Measurements from ENCODE around the gene CENPM. TPM values are rescaled to one million over a fixed set of nuclear protein-coding genes. Genes with fewer than 3 reads are reported as not detected.
A peak's percentile ranks its signal among the peaks of the same experiment; 100 is the strongest.

The CENPM gene
- total RNA-seq, 2 experiments from 2014 or later, result 65.2 to 82.1 TPM

- Mint-ChIP-seq H3K4me3 (no peak overlapping the region), H3K4me1 (peaks cover 33% of the 10 kb centered on the region), H3K27ac (no peak overlapping the region), H3K36me3 (ENCODE audit: low read depth) (peaks cover 8% of the 10 kb centered on the region), H3K9me3 (ENCODE audit: low read depth) (no peaks in the 10 kb centered on the region), H3K27me3 (peaks cover 28% of the 10 kb centered on the region)
- ATAC-seq (peak; percentile 33), DNase-seq (peak; percentile 56)
- intact Hi-C loops (cut with DNase I, micrococcal nuclease), result loop anchor here in 1 of 2 experiments (5.0 kb wide), 1 partner anchor 33 kb away; no protein-coding TSS in a partner anchor
- POLR2A ChIA-PET, result no interaction called here
- CTCF ChIA-PET, result interaction anchor here (0.6 kb wide), 1 partner anchor 213 kb away, joined by 3 read pairs; no protein-coding TSS in a partner anchor
Observed at GRCh38 chr22:41910050-41911000, 36.6 kb downstream of the CENPM start.

GRCh38 chr22:41909310-41910049, 37.5 kb downstream of the CENPM start:
- H3K4me1 Mint-ChIP-seq, result peaks cover 33% of the 10 kb centered on the region
- no peaks in the 10 kb centered on the region for H3K9me3 Mint-ChIP-seq (ENCODE audit: low read depth)
- H3K27ac Mint-ChIP-seq, result no peak overlapping the region
- peaks cover 26% of the 10 kb centered on the region for H3K27me3 Mint-ChIP-seq
- no peak overlapping the region for H3K4me3 Mint-ChIP-seq
- peaks cover 8% of the 10 kb centered on the region for H3K36me3 Mint-ChIP-seq (ENCODE audit: low read depth)
- intact Hi-C loops (cut with DNase I, micrococcal nuclease), result loop anchor here in 1 of 2 experiments (5.0 kb wide), 1 partner anchor 32 kb away; no protein-coding TSS in a partner anchor
- DNase-seq (no peak), ATAC-seq (no peak)
- ChIA-PET POLR2A (no interaction called here), CTCF (interaction anchor here (0.6 to 2.2 kb wide), 4 partner anchors 16 to 212 kb away, joined by 3 to 8 read pairs (median 4); partner anchors contain the start of gene CCDC134)

GRCh38 chr22:41908411-41909309, 38.3 kb downstream of the CENPM start:
- ChIA-PET CTCF (interaction anchor here (0.6 to 2.2 kb wide), 4 partner anchors 17 to 210 kb away, joined by 3 to 8 read pairs (median 4); partner anchors contain the start of gene CCDC134), POLR2A (interaction anchor here (1.1 to 2.0 kb wide), 2 partner anchors 17 to 46 kb away, joined by 3 to 6 read pairs; no protein-coding TSS in a partner anchor)
- Mint-ChIP-seq H3K27me3 (peaks cover 26% of the 10 kb centered on the region), H3K9me3 (ENCODE audit: low read depth) (no peaks in the 10 kb centered on the region), H3K4me3 (no peak overlapping the region), H3K27ac (no peak overlapping the region), H3K36me3 (ENCODE audit: low read depth) (peaks cover 13% of the 10 kb centered on the region), H3K4me1 (peaks cover 33% of the 10 kb centered on the region)
- ATAC-seq (no peak), DNase-seq (no peak)
- intact Hi-C loops (cut with DNase I, micrococcal nuclease), result no loop called here

GRCh38 chr22:41907436-41908401, 39.2 kb downstream of the CENPM start:
- Mint-ChIP-seq H3K27me3 (peaks cover 18% of the 10 kb centered on the region), H3K4me1 (peaks cover 25% of the 10 kb centered on the region), H3K4me3 (no peak overlapping the region), H3K27ac (peak overlapping the region; percentile 2), H3K36me3 (ENCODE audit: low read depth) (peaks cover 15% of the 10 kb centered on the region), H3K9me3 (ENCODE audit: low read depth) (no peaks in the 10 kb centered on the region)
- intact Hi-C loops (cut with DNase I, micrococcal nuclease), result no loop called here
- DNase-seq (no peak), ATAC-seq (peak; percentile 16)
- POLR2A ChIA-PET, result interaction anchor here (0.5 to 2.0 kb wide), 4 partner anchors 18 to 185 kb away, joined by 3 to 7 read pairs (median 6); no protein-coding TSS in a partner anchor
- CTCF ChIA-PET, result interaction anchor here (0.6 to 2.2 kb wide), 4 partner anchors 18 to 210 kb away, joined by 3 to 8 read pairs (median 5); no protein-coding TSS in a partner anchor

GRCh38 chr22:41906822-41907221, 40.1 kb downstream of the CENPM start:
- no peak overlapping the region for H3K4me3 Mint-ChIP-seq
- no peak overlapping the region for H3K27ac Mint-ChIP-seq
- POLR2A ChIA-PET, result interaction anchor here (2.0 kb wide), 1 partner anchor 45 kb away, joined by 6 read pairs; no protein-coding TSS in a partner anchor
- H3K36me3 Mint-ChIP-seq (ENCODE audit: low read depth), result peaks cover 19% of the 10 kb centered on the region
- DNase-seq (no peak), ATAC-seq (no peak)
- CTCF ChIA-PET, result no interaction called here
- peaks cover 9% of the 10 kb centered on the region for H3K27me3 Mint-ChIP-seq
- intact Hi-C loops (cut with DNase I, micrococcal nuclease), result no loop called here
- peaks cover 24% of the 10 kb centered on the region for H3K4me1 Mint-ChIP-seq
- H3K9me3 Mint-ChIP-seq (ENCODE audit: low read depth), result no peaks in the 10 kb centered on the region

GRCh38 chr22:41905411-41906202, 41.3 kb downstream of the CENPM start:
- ChIA-PET POLR2A (interaction anchor here (0.7 kb wide), 1 partner anchor 43 kb away, joined by 4 read pairs; no protein-coding TSS in a partner anchor), CTCF (no interaction called here)
- intact Hi-C loops (cut with DNase I, micrococcal nuclease), result no loop called here
- Mint-ChIP-seq H3K4me3 (no peak overlapping the region), H3K27me3 (peaks cover 2% of the 10 kb centered on the region), H3K9me3 (ENCODE audit: low read depth) (no peaks in the 10 kb centered on the region), H3K4me1 (peaks cover 19% of the 10 kb centered on the region), H3K36me3 (ENCODE audit: low read depth) (peaks cover 22% of the 10 kb centered on the region), H3K27ac (no peak overlapping the region)
- ATAC-seq (no peak), DNase-seq (no peak)

- no peak for ATAC-seq
- Mint-ChIP-seq H3K27me3 (peaks cover 2% of the 10 kb centered on the region), H3K36me3 (ENCODE audit: low read depth) (peaks cover 28% of the 10 kb centered on the region), H3K27ac (no peak overlapping the region), H3K4me3 (no peak overlapping the region), H3K9me3 (ENCODE audit: low read depth) (no peaks in the 10 kb centered on the region), H3K4me1 (peaks cover 19% of the 10 kb centered on the region)
- POLR2A ChIA-PET, result no interaction called here
- intact Hi-C loops (cut with DNase I, micrococcal nuclease), result no loop called here
- CTCF ChIA-PET, result interaction anchor here (0.6 kb wide), 1 partner anchor 111 kb away, joined by 4 read pairs; no protein-coding TSS in a partner anchor
- DNase-seq, result no peak
Observed at GRCh38 chr22:41904450-41905410, 42.2 kb downstream of the CENPM start.

GRCh38 chr22:41902932-41903421, 44.0 kb downstream of the CENPM start:
- Mint-ChIP-seq H3K4me3 (no peak overlapping the region), H3K4me1 (peaks cover 5% of the 10 kb centered on the region), H3K36me3 (ENCODE audit: low read depth) (peaks cover 35% of the 10 kb centered on the region), H3K9me3 (ENCODE audit: low read depth) (no peaks in the 10 kb centered on the region), H3K27ac (no peak overlapping the region), H3K27me3 (no peaks in the 10 kb centered on the region)
- ATAC-seq, result no peak
- intact Hi-C loops (cut with DNase I, micrococcal nuclease), result no loop called here
- DNase-seq, result no peak
- ChIA-PET POLR2A (interaction anchor here (0.8 kb wide), 1 partner anchor 10 kb away, joined by 3 read pairs; no protein-coding TSS in a partner anchor), CTCF (interaction anchor here (1.1 kb wide), 1 partner anchor 17 kb away, joined by 3 read pairs; no protein-coding TSS in a partner anchor)
